Endometrial microvascular endothelial cells (primary cell): ENCODE measurements around the gene PRPF4. TPM values are rescaled to one million over a fixed set of nuclear protein-coding genes. Genes with fewer than 3 reads are reported as not detected.

Experiments
- in situ Hi-C: cut with HindIII; loops from 2 replicates; pipeline ENCODE4 v1.10.0; 2017; ENCODE audit warnings: low sequenced_read_pairs, low pct_unique_long_range_greater_than_20kb; ENCODE audit errors: inconsistent ontology term
- total RNA-seq: library from RNA; depleted of rRNA; stranded (reverse); fragments of >200 nt; gene quantifications from one replicate; pipeline ENCODE4 v1.2.3, GENCODE V29; 2015; ENCODE audit errors: inconsistent ontology term

The PRPF4 gene
- total RNA-seq, 1 donor from 2014 or later = 33.1 TPM

GRCh38 chr9:113302792-113303418, 27.4 kb downstream of the PRPF4 start, which contains the start of gene RNF183:
Gene RNF183, minus strand, starts transcription at chr9:113303376. Its CDS starts 5,192 bp downstream, at chr9:113298184.
- in situ Hi-C loops = no loop called here

GRCh38 chr9:113306566-113306965, 31.1 kb downstream of the PRPF4 start:
- in situ Hi-C loops = no loop called here

GRCh38 chr9:113307396-113307975, 32.0 kb downstream of the PRPF4 start:
- in situ Hi-C loops = no loop called here

DNA sequence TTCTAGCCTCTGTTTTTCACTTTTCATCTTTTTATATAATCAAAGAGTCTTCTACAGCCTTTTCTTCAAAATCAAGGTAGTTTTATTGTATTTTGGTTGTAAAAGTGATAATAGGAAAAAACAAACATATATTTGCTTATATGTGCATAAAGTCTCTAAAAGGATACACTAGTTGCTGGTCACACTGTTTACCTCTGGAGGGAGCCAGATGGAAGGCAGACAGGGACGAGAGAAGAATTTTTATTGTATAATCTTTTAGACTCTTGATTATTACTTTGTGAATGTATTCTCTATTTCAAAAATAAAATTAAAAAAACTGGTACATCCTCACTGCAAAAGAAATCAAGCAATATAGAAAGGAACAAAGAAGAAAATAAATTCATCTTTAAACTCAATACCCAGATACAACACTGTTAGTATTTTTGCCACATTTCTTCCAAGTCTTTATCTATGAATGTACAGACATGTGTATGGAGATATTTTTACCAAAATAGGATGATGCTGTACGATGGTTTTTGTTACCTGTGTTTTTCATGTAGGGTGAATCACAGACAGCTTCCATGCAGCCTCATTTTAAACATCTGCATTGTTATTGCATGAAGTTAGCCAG, 33.9 kb downstream of the PRPF4 start:
- in situ Hi-C loops = no loop called here

GRCh38 chr9:113310538-113310937, 35.1 kb downstream of the PRPF4 start:
- in situ Hi-C loops = no loop called here

- in situ Hi-C loops = no loop called here
These were observed 36.5 kb downstream of the PRPF4 start for GRCh38 chr9:113311961-113312360.

DNA sequence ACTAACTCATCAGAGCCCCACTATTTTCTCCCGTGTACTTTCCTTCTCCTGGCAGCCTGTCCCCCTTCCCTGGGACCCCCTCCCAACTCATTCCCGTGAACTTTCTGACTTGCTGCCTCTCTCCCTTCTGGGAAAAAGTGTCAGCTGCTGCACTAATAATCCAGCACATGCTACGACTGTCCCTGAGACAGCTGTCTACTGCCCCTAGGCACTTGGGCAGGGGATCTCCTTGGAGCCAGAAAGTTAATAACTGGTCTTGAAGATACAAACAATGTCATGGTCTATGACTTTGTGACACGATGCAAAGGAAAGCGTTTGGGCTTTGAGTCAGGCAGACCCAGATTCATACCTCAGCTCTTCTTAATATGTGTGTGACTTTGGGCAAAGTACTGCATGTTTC, 37.8 kb downstream of the PRPF4 start:
- in situ Hi-C loops = no loop called here

- in situ Hi-C loops = no loop called here
These were observed 39.8 kb downstream of the PRPF4 start for GRCh38 chr9:113315231-113315630.

DNA sequence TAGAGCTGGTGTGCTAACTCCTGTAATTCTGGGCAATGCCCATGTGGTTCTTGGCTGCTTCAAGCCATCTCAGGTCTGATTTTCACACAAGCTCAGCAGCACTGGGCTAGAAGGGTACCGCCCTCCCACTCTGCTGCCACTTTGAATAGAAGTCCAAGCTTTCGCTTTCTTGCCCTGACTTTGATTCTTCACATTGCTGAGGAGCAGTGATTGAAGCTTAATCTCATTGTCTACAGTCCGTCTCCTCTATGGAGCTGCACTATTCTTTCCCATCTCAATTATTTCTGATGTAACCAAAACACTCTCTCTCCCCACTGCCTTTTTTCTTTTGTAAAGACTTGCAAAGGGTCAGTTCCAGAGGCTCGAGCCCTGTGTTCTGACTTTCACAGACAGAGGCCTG, 40.6 kb downstream of the PRPF4 start:
- in situ Hi-C loops = no loop called here

DNA sequence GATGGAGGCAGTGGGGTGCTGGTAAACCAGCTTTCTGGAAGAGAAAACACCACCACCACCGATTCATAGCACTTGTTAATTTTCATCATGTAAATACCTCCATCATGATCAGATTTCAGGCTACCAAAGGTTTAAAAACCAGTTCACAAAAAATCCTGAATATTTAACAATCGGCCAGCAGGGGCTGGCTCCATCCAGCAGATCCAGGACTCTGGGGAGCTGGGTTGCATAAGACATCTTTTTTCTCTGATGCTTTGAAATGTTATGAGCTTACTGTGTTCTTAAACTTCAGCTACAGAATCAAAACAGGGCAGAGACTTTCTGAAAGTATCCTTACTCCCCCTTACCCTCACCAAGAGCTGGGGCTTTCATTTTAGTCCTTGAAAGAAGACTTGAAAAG, 42.3 kb downstream of the PRPF4 start:
- in situ Hi-C loops = no loop called here

DNA sequence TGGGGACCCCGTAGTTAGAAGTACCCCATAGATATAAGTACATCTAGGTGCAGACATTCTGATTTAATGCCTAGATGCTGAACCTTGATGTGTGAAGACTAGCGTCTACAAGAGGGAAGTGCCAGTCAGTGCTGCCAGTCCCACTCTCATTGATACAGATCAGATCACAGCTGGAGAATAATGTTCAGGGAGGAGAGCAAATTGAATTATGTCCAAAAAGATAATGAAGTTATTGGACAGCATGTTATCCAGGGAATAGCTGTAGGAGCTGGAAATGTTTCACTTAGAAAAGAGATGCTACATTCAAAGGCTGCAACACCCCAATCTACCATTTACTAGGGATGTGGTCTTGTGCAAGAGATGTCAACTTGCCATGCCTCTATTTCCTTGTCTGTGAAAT, 43.6 kb downstream of the PRPF4 start:
- in situ Hi-C loops = no loop called here

DNA sequence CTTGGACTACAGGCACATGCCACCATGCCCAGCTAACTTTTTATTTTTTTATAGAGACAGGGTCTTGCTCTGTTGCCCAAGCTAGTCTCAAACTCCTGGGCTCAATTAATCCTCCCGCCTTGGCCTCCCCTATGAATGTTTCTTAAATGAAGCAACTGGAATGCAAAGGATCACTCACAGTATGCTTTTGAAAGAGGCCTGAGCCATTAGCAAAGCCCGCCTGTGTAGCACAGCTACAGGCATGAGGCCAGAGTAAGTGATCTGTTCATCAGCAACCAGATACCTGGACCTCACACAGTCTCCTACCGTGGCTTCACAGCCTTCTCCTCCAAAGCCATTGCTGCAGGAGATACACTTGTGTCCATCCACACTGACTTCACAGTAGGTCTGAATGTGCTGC, 44.6 kb downstream of the PRPF4 start:
- in situ Hi-C loops = no loop called here

- in situ Hi-C loops = no loop called here
These were observed 47.2 kb downstream of the PRPF4 start for GRCh38 chr9:113322671-113323070.

GRCh38 chr9:113326230-113326629, 50.8 kb downstream of the PRPF4 start:
- in situ Hi-C loops = no loop called here

DNA sequence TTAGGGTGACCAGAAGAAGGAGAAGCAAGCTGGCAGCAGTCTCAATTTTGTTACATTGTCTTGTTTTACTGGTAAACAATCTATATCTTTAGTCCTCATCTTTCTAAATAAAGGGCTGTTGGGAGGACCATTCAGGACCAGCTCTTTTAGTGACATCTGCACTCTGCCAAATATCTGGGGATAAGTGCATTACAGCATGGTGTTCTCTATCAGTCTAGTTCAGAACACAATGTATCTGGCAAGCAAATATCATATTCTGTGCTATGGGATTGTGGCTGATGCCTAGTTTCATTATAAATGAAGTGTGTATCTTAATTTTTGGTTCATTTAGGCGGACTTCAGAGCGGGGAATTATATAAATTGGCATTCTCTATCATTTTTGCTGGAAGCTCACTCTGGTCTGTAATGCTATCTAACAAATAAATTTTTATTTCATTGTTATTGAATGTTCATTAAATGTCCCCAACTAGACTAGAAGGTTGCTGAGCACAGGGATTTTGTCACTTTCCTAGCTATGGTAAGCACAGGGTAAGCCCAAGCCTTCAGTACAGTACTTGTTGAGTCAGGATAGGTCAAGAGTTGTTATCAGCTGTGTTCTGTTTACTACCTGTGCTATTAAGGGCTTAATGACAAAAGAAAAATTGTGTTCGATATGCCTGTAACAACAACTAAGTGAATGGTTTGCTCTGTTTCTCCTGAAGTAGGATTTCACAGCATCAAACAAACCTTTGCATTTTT, 52.8 kb downstream of the PRPF4 start:
- in situ Hi-C loops = no loop called here

DNA sequence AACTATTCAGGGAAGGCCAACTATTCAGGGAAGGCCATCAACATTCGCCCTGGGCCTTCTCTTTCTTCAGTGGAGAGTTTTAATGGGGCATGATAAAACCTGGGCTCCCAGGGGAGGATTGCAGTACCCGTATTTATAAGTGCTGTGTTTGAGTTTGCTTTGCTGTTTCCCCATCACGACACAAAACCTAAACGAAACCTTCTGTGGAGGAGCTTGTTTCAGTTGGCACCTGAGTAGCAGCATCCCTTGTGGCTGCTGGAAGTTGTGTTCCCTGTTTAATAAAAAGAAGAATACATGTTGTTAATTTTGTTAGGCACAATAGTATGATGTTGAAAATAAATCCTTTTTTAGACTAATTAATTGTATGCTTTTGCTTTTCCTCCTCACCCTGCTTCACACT, 56.3 kb downstream of the PRPF4 start:
- in situ Hi-C loops = no loop called here

DNA sequence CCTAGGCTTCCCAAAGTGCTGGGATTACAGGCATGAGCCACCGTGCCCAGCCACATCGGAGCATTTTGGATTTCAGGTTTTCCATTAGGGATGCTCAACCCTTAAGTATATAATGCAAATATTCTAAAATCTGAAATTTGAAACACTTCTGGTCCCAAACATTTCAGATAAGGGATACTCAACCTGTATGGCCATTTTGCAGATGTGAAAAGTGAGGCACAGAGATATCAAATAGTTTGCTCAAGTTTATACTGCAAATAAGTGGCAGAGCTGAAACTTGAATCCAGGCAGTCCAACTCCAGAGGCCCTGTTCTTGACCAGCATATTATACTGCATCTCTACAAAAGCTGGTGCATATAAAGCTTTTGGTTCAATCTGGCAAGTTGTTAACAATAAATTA, 62.3 kb downstream of the PRPF4 start:
- in situ Hi-C loops = no loop called here

DNA sequence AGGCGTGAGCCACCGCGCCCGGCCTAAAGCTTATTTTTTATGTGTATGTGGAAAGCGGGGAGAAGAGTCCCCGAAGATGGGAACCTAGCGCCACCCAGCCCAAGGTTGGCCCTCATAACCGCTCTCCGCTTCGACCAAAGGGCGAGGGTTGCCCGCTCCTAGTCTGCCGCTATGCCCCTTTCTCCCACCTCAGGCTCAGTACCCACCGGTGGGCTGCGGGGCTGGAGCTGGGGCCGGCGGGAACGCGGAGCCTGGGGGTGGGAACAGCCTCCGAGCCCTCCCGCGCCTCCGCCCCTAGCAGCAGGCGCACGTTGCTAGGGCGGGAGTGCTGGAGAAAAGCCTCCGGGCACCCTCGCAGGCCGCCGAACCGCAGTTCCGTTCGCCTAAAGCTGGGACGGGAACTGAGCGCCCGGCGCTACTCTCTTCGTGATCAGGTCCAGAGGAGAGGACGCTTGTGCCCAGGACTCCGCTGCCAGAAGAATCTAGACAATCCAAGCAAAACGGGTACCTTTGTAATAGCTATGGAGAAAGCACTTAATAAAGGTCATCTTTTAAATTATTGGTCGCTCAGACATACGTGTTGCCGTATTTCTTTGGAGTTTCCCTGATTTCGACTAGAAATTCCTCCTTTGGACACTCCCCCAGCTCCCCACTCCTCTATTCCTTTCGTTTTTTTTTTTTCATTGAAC, 64.7 kb downstream of the PRPF4 start, which contains the start of gene WDR31:
Gene WDR31 (minus strand): TSS at position 265 of the 689 bp plus-strand sequence. CDS start 8,253 bp downstream, outside the sequence.
- in situ Hi-C loops = no loop called here

GRCh38 chr9:113341712-113342410, 66.4 kb downstream of the PRPF4 start:
- in situ Hi-C loops = no loop called here
